HG02571 (cell line): ENCODE data around the gene ABHD17A.

ENCODE experiments used
- ATAC-seq: cut with Tn5 transposase; IDR thresholded peaks from one replicate; pipeline ENCODE4 v1.9.1; 2021; ENCODE audit warnings: mild to moderate bottlenecking, moderate library complexity; ENCODE audit not compliant: unreplicated experiment

The ABHD17A gene

GRCh38 chr19:1841209-1841924 lies 43.9 kb downstream of the ABHD17A start:
- ATAC-seq = no peak

GRCh38 chr19:1840541-1841115 lies 44.7 kb downstream of the ABHD17A start:
- ATAC-seq = no peak

GRCh38 chr19:1839658-1840540 lies 45.4 kb downstream of the ABHD17A start:
- ATAC-seq = no peak

- ATAC-seq = no peak
Observed at GRCh38 chr19:1837625-1838105, 47.6 kb downstream of the ABHD17A start.

- ATAC-seq = no peak
Observed at GRCh38 chr19:1837222-1837565, 48.1 kb downstream of the ABHD17A start.

- ATAC-seq = no peak
Observed at GRCh38 chr19:1836458-1837221, 48.7 kb downstream of the ABHD17A start.

GRCh38 chr19:1833540-1833939 lies 51.8 kb downstream of the ABHD17A start:
- no peak for ATAC-seq

GRCh38 chr19:1832046-1832663 lies 53.1 kb downstream of the ABHD17A start:
- no peak for ATAC-seq

- no peak for ATAC-seq
Observed at GRCh38 chr19:1830978-1831377, 54.3 kb downstream of the ABHD17A start.

GRCh38 chr19:1830568-1830967 lies 54.7 kb downstream of the ABHD17A start:
- no peak for ATAC-seq

GRCh38 chr19:1829958-1830357 lies 55.3 kb downstream of the ABHD17A start:
- no peak for ATAC-seq

- ATAC-seq = no peak
Observed at GRCh38 chr19:1828279-1829238, 56.7 kb downstream of the ABHD17A start.

GRCh38 chr19:1827566-1828278 lies 57.6 kb downstream of the ABHD17A start:
- no peak for ATAC-seq
